Measurements from ENCODE around the gene TBC1D14.

The TBC1D14 gene

GRCh38 chr4:7001271-7001670 lies 91.6 kb downstream of the TBC1D14 start:
- no peak for DNase-seq (ENCODE audit: low spot score)

GRCh38 chr4:7002336-7002735 lies 92.7 kb downstream of the TBC1D14 start:
- no peak for DNase-seq (ENCODE audit: low spot score)

- peak; percentile 68 for DNase-seq (ENCODE audit: low spot score)
Measured at GRCh38 chr4:7003176-7003878, 93.7 kb downstream of the TBC1D14 start.

DNA sequence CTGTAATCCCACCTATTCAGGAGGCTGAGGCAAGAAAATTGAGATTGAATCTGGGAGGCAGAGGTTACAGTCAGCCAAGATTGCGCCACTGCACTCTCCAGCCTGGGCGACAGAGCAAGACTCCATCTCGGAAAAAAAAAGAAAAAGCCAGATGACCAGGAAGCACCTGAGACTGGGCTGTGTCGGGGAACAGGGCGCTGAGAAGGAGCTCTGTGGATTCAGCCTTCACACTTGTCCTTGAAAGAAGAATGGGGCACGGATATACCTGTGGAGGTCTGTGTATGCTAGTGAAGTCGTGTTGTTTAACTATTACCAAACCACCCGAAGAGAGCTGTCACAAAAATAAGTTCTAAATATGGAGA lies 94.2 kb downstream of the TBC1D14 start:
- no peak for DNase-seq (ENCODE audit: low spot score)

GRCh38 chr4:7004331-7004730 lies 94.7 kb downstream of the TBC1D14 start:
- DNase-seq (ENCODE audit: low spot score): no peak

DNA sequence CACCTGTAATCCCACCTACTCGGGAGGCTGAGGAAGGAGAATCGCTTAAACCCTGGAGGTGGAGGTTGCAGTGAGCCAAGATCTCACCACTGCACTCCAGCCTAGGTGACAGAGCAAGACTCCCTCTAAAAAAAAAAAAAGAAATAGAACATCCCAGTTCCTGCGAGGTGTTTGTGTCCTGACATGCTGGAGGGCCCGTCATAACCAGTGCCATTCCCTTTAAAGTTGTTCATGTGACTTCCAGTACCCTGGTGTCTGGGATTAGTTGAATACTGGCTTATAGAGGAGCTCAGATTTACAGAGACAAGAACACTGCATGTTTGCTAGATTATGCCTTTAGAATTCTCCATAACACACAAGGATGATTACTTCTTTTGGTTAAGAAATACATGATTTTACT lies 95.9 kb downstream of the TBC1D14 start:
- no peak for DNase-seq (ENCODE audit: low spot score)

GRCh38 chr4:7006411-7006810 lies 96.8 kb downstream of the TBC1D14 start:
- no peak for DNase-seq (ENCODE audit: low spot score)

DNA sequence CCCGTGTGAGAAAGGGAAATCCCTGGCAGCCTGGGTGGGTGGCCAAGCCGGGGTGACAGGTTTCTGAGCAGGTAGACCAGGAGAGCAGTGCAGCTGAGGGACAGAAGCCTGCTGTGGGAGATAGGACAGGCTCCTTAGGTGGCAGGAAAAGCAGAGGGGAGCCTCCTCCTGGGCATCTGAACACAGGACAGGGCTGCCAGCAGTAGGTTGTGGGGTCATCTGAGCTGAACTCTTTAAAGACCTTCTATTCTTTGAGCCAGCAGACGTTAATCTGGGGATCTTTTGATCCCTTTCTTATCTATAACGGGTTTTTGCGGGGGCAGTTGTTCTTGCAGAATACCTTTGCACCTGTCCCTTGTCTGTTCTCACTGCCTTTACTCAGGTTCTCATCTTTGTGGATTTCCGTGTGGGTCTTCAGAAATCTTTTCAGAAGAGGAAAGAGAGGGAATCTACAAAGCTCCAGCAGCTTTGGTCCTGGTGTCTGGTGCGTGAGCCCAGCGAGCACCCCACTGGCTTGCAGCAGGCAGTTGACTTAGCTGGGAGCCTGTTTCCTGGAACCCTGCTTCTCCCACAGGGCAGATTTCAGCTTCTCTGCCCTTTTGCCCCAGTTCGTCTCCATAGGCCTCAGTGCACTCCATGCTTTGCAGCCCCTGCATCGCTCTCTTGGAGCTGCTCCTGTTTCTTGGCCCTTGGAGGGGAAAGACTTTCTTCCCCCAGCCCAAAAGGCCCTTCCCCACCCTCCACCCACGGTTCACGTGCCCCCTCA lies 97.7 kb downstream of the TBC1D14 start:
- DNase-seq (ENCODE audit: low spot score): no peak

- DNase-seq (ENCODE audit: low spot score): no peak
Measured at GRCh38 chr4:7007944-7008343, 98.3 kb downstream of the TBC1D14 start.

DNA sequence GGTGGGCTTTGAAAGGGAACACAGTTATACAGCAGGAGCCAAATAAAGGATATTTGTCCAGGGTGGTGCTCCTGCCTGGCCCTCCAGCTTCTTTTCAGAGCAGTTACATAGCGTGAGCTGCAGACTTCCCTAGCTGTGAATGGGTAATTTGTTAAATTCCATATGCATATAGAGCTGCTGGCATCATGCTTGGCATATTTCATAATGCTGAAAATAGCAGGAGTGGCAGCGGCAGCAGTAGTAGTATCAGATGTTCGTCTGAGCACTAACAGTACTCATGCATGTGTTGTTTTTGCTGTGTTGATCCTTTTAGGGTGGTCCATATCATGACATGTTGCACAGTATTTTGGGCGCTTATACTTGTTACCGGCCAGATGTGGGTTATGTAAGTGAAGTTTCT lies 99.9 kb downstream of the TBC1D14 start:
- DNase-seq (ENCODE audit: low spot score): no peak

- no peak for DNase-seq (ENCODE audit: low spot score)
Measured at GRCh38 chr4:7013175-7013574, 103.5 kb downstream of the TBC1D14 start.

GRCh38 chr4:7014815-7015214 lies 105.2 kb downstream of the TBC1D14 start:
- no peak for DNase-seq (ENCODE audit: low spot score)

- no peak for DNase-seq (ENCODE audit: low spot score)
Measured at GRCh38 chr4:7015383-7016035, 105.9 kb downstream of the TBC1D14 start.

GRCh38 chr4:7016086-7016485 lies 106.5 kb downstream of the TBC1D14 start:
- DNase-seq (ENCODE audit: low spot score): no peak

- no peak for DNase-seq (ENCODE audit: low spot score)
Measured at GRCh38 chr4:7016512-7016911, 106.9 kb downstream of the TBC1D14 start.

- DNase-seq (ENCODE audit: low spot score): no peak
Measured at GRCh38 chr4:7017446-7018048, 107.9 kb downstream of the TBC1D14 start.

DNA sequence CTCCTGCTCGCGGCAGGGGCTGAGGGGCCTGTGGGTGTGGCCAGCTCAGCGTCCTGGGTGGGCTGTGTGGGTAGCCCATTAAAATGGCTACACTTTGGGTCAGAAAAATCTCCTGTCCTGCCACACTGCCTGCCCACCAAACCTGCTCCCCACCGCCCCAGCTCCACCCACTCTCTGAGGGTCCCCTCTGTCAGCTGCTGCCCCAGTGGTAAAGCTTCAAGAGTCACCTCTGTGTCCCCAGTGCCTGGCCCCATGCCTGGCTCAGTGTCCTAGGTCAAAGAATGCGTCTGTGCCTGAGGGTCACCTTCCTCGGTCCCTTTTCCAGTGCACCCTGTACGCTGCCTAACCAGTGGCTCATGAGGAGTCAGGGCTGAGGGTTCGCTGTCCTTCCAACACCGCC lies 108.7 kb downstream of the TBC1D14 start:
- no peak for DNase-seq (ENCODE audit: low spot score)

- DNase-seq (ENCODE audit: low spot score): no peak
Measured at GRCh38 chr4:7019367-7019766, 109.7 kb downstream of the TBC1D14 start.

DNA sequence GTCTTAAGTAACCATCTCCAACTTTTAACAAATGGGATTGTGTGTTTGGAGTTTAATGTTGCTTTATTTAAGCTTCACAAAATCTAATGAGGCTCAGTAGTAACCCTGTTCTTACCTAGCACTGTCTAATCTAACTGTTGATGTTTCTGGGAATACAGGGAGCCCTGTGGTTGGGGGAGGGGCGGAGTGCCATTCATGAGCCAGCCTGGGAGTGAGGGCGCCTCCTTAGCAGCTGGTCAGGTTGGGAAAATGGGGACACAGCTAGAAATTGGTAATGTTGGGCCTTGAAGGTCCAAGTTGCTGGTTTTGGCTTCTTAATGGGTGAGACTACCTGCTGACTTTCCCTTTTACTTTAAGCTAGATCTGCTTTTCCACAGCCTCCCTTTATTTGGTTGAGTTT lies 110.7 kb downstream of the TBC1D14 start:
- DNase-seq (ENCODE audit: low spot score): no peak

- DNase-seq (ENCODE audit: low spot score): no peak
Measured at GRCh38 chr4:7020856-7021255, 111.2 kb downstream of the TBC1D14 start.

DNA sequence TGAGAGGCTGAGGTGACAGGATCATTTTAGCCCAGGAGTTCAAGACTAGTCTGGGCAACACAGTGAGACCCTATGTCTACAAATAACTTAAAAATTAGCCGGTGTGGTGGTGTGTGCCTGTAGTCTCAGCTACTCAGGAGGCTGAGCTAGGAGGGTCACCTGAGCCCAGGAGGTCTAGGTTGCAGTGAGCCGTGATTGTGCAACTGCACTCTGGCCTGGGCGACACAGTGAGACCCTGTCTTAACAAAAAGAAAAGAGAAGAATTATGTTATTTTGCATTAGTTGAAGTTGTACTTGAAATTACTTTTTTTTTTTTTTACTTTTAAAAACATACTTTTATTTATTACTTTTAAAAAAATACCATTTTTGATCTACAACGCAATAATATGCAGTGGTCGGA lies 111.7 kb downstream of the TBC1D14 start:
- DNase-seq (ENCODE audit: low spot score): no peak

DNA sequence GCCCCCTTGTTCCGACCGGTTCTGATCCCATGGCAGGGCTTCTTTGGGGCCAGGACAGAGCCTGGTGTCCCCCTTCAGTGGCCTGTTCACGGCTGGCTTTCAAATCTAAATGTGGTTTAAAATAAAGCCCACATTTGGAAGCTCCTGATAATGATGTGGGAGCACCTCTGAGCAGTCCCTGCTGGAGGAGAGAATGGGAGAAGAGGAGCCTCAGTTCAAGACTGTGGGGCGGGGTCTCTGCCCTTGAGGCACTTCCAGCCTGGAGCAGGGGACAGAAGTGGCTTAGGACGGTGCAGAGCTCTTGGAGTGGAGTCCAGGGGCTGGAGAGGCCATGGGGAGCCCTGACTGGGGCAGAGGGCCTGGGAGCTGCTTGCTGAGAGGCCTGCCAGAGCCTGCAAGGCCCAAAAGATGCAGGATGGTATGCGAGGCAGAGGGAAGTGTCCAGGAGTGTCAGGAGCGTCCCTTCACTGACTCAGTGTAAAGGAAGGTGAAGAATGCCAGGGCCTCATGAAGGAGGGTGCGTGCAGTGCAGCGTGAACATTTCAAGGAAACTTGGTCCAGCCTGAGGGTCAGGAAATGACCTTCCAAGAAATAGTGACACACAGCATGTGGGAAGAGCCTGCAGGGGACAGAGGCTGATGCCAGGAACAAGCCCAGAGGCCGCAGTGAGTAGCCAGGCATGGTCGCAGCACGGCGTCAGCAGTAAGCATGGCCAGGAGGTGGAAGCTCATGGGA lies 112.5 kb downstream of the TBC1D14 start:
- DNase-seq (ENCODE audit: low spot score): no peak
